Endothelial cell of umbilical vein (primary cell): ENCODE results near the gene OR5AU1.

ENCODE experiments used
- JUN ChIP-seq: IDR thresholded peaks from 2 replicates; pipeline ENCODE4 v1.6.1; 2011; ENCODE audit warnings: borderline replicate concordance, low read depth; ENCODE audit not compliant: insufficient read length, insufficient read depth
- POLR2A ChIP-seq: IDR thresholded peaks from 2 replicates; pipeline ENCODE4 v1.6.1; 2012; ENCODE audit warnings: low read depth, mild to moderate bottlenecking, control low read depth, low read length
- POLR2AphosphoS5 ChIP-seq: IDR thresholded peaks from 2 replicates; pipeline ENCODE4 v1.6.1; 2012; ENCODE audit warnings: low read depth, mild to moderate bottlenecking, control low read depth, low read length, moderate library complexity; ENCODE audit not compliant: insufficient read depth
- TF ChIP-seq, protein P1 (sequence below), 2 donors: IDR thresholded peaks; 1 replicate in 1 of 2; 2 replicates in 1 of 2; pipeline ENCODE4 v1.5.1; 2011; ENCODE audit warnings: low read length in 2 of 2, mild to moderate bottlenecking in 2 of 2, moderate library complexity in 2 of 2, control low read depth in 1 of 2, inconsistent platforms in 1 of 2, low read depth in 1 of 2; ENCODE audit not compliant: insufficient read depth in 1 of 2; ENCODE audit errors: extremely low read depth in 1 of 2
- TF ChIP-seq, protein P2 (sequence below): IDR thresholded peaks from 2 replicates; pipeline ENCODE4 v1.6.1; 2011; ENCODE audit not compliant: insufficient read depth, insufficient read length

DNA sequence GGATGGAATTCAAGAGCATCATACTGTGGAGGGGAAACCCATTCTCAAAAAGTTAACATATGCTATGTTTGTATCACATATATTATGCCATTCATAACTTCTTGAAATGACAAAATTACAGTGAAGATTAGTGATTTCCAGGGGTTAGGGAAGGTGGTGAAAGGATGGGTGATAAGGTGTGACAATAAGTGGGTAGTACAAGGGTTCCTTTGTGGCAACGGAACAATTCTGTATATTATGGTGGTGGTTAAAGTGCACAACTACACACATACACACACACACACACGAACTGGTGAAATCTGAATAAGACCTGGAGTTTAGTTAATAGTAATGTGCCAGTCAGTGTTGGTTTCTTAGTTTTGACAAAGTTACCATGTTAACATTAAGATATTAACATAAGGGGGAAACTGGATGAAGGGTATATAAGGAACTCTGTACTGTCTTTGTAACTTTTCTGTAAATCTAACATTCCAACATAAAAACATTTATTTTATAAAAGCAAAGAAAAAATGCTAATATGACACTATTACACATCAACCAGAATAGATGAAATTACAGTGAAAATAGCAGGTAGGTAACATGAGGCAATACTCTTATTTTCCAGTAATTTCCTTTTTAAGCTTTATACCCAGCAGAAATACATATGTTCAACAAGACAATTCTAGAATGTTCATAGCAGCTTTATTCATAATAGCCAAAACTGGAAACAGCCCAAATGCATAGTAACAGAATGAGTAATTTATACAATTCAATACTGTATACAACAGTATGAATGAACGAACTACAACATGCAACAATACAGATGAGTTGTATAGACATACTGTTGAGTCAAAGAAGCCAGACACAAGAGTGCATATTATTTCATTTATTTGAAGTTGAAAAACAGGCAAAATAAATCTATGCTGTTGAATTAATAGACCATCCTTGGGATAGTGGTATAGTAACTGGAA lies 44.0 kb upstream of the OR5AU1 start:
- TF ChIP-seq, protein P1, sequence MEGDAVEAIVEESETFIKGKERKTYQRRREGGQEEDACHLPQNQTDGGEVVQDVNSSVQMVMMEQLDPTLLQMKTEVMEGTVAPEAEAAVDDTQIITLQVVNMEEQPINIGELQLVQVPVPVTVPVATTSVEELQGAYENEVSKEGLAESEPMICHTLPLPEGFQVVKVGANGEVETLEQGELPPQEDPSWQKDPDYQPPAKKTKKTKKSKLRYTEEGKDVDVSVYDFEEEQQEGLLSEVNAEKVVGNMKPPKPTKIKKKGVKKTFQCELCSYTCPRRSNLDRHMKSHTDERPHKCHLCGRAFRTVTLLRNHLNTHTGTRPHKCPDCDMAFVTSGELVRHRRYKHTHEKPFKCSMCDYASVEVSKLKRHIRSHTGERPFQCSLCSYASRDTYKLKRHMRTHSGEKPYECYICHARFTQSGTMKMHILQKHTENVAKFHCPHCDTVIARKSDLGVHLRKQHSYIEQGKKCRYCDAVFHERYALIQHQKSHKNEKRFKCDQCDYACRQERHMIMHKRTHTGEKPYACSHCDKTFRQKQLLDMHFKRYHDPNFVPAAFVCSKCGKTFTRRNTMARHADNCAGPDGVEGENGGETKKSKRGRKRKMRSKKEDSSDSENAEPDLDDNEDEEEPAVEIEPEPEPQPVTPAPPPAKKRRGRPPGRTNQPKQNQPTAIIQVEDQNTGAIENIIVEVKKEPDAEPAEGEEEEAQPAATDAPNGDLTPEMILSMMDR (IDR thresholded peaks at IDR 0.05; ENCODE audit: extremely low read depth in 1 of 2, insufficient read depth in 1 of 2, low read depth in 1 of 2, low read length in 2 of 2): no peak
- TF ChIP-seq POLR2A (peak; percentile 45), JUN (no peak), POLR2AphosphoS5 (no peak)
- TF ChIP-seq, protein P2, sequence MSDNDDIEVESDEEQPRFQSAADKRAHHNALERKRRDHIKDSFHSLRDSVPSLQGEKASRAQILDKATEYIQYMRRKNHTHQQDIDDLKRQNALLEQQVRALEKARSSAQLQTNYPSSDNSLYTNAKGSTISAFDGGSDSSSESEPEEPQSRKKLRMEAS: no peak
